C4-2B (cell line): ENCODE measurements around the gene BRIP1.

Experiments used
- ZFX ChIP-seq: fragments of 450-650 bp; IDR thresholded peaks from 2 replicates; pipeline ENCODE4 v1.6.1; 2017
- TF ChIP-seq, protein P1 (sequence below): fragments of 450-650 bp; conservative IDR thresholded peaks from 2 replicates; pipeline ENCODE4 v1.5.1; 2017; ENCODE audit warnings: mild to moderate bottlenecking

DNA sequence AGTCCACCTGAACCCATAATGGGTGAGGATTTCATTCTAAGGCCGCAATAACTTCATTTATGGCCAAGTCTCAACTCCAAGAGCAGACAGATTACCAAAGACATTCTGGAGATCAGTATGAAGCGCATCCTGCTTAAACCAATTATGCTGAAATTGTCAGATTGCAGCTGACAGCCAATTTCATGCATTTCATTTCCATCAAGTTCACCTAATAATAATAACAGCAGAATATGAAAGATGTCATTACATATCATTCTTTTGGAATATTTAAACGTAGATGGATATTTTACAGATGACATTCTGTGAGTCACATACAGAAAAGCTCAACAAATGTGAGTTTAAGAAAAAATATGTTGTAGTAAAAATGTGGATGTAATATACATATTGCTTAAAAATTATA, 217.4 kb downstream of the BRIP1 start:
- TF ChIP-seq, protein P1, sequence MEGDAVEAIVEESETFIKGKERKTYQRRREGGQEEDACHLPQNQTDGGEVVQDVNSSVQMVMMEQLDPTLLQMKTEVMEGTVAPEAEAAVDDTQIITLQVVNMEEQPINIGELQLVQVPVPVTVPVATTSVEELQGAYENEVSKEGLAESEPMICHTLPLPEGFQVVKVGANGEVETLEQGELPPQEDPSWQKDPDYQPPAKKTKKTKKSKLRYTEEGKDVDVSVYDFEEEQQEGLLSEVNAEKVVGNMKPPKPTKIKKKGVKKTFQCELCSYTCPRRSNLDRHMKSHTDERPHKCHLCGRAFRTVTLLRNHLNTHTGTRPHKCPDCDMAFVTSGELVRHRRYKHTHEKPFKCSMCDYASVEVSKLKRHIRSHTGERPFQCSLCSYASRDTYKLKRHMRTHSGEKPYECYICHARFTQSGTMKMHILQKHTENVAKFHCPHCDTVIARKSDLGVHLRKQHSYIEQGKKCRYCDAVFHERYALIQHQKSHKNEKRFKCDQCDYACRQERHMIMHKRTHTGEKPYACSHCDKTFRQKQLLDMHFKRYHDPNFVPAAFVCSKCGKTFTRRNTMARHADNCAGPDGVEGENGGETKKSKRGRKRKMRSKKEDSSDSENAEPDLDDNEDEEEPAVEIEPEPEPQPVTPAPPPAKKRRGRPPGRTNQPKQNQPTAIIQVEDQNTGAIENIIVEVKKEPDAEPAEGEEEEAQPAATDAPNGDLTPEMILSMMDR, result no peak
- TF ChIP-seq ZFX, result no peak
